IMR-90 (cell line): ENCODE measurements around the gene CCDC122. TPM values are rescaled to one million over a fixed set of nuclear protein-coding genes. Genes with fewer than 3 reads are reported as not detected.

Experiments
- ATAC-seq: fragments of 200-7000 bp; cut with Tn5 transposase; 2 replicates; pipeline ENCODE4 v1.9.1; 2020; ENCODE audit warnings: low read depth, mild to moderate bottlenecking, moderate library complexity
- BruUV-seq: library from RNA; stranded (reverse); fragments of 400-500 nt; replicated peaks from 2 replicates; lab custom pipeline; 2021; lab: Mats Ljungman, UMichigan
- CTCF ChIA-PET: fragments of 300-600 bp; formaldehyde crosslinking; extraction: SDS; loops from one replicate; lab custom pipeline; 2021; ENCODE audit warnings: antibody characterized with exemption; lab: Yijun Ruan, JAX
- POLR2A ChIA-PET: fragments of 300-600 bp; sonication (Branson Sonifier 250); formaldehyde crosslinking; loops from one replicate; lab custom pipeline; 2022; ENCODE audit warnings: antibody characterized with exemption; ENCODE audit not compliant: unreplicated experiment; lab: Charles Lee
- DNase-seq: peaks from one replicate; pipeline ENCODE4 v3.0.0; 2013
- H2AFZ ChIP-seq: replicated peaks from 2 replicates; pipeline ENCODE3; 2013; ENCODE audit warnings: low read length, mild to moderate bottlenecking; ENCODE audit not compliant: poor library complexity
- H2AK5ac ChIP-seq: 2 replicates; pipeline ENCODE4 v1.6.1; 2013; ENCODE audit warnings: low read depth, low read length, inconsistent platforms
- H2AK9ac ChIP-seq: replicated peaks from 2 replicates; pipeline ENCODE3; 2013; ENCODE audit warnings: mild to moderate bottlenecking, low read depth, low read length, moderate library complexity; ENCODE audit not compliant: poor library complexity
- H2BK120ac ChIP-seq: 2 replicates; pipeline ENCODE4 v1.6.1; 2013; ENCODE audit warnings: low read depth, low read length, inconsistent platforms
- H2BK15ac ChIP-seq: 3 replicates; pipeline ENCODE4 v1.6.1; 2013; ENCODE audit warnings: low read depth, low read length, inconsistent platforms
- H2BK20ac ChIP-seq: 2 replicates; pipeline ENCODE4 v1.6.1; 2013; ENCODE audit warnings: low read depth, mild to moderate bottlenecking, inconsistent platforms, low read length, moderate library complexity
- H2BK5ac ChIP-seq: 2 replicates; pipeline ENCODE4 v1.6.1; 2013; ENCODE audit warnings: mild to moderate bottlenecking, low read depth, low read length, inconsistent platforms; ENCODE audit not compliant: poor library complexity, severe bottlenecking
- H3K14ac ChIP-seq: replicated peaks from 2 replicates; pipeline ENCODE4 v1.6.1; 2013; ENCODE audit warnings: low read depth, low read length, inconsistent platforms
- H3K18ac ChIP-seq: 2 replicates; pipeline ENCODE4 v1.6.1; 2013; ENCODE audit warnings: low read depth, low read length, control low read depth
- H3K23ac ChIP-seq: 2 replicates; pipeline ENCODE4 v1.6.1; 2013; ENCODE audit warnings: low read depth, low read length, inconsistent platforms
- H3K27ac ChIP-seq: 2 replicates; pipeline ENCODE4 v1.5.1; 2013; ENCODE audit warnings: mild to moderate bottlenecking, control low read depth, low read length; ENCODE audit not compliant: insufficient read depth
- H3K27me3 ChIP-seq: 2 replicates; pipeline ENCODE4 v1.6.1; 2013; ENCODE audit warnings: low read length; ENCODE audit not compliant: control insufficient read depth, insufficient read depth
- H3K36me3 ChIP-seq: 2 replicates; pipeline ENCODE4 v1.6.1; 2013; ENCODE audit warnings: low read length, mixed read lengths; ENCODE audit not compliant: control insufficient read depth, insufficient read depth
- H3K4ac ChIP-seq: 2 replicates; pipeline ENCODE4 v1.6.1; 2013; ENCODE audit warnings: low read depth, low read length, inconsistent platforms
- H3K4me1 ChIP-seq: 2 replicates; pipeline ENCODE4 v1.6.1; 2013; ENCODE audit warnings: low read length, mixed read lengths; ENCODE audit not compliant: control insufficient read depth, insufficient read depth
- H3K4me2 ChIP-seq: 2 replicates; pipeline ENCODE4 v1.6.1; 2013; ENCODE audit warnings: low read depth, mild to moderate bottlenecking, control low read depth, low read length, moderate library complexity
- H3K4me3 ChIP-seq: 2 replicates; pipeline ENCODE4 v1.5.1; 2013; ENCODE audit warnings: low read depth, mild to moderate bottlenecking, control low read depth, low read length, moderate library complexity; ENCODE audit not compliant: insufficient read depth
- H3K56ac ChIP-seq: 2 replicates; pipeline ENCODE4 v1.6.1; 2013; ENCODE audit warnings: low read length, inconsistent platforms; ENCODE audit not compliant: insufficient read depth; ENCODE audit errors: extremely low read depth
- H3K79me1 ChIP-seq, 2 experiments: 2 replicates each; pipeline ENCODE4 v1.6.1; 2013; ENCODE audit warnings: low read length in 2 of 2, inconsistent platforms in 1 of 2, low read depth in 1 of 2
- H3K9ac ChIP-seq: 2 replicates; pipeline ENCODE4 v1.6.1; 2013; ENCODE audit warnings: low read depth, low read length, control low read depth
- H3K9me1 ChIP-seq: 2 replicates; pipeline ENCODE4 v1.6.1; 2013; ENCODE audit warnings: low read length, inconsistent platforms; ENCODE audit not compliant: insufficient read depth
- H3K9me3 ChIP-seq: 2 replicates; pipeline ENCODE4 v1.6.1; 2013; ENCODE audit warnings: low read length; ENCODE audit not compliant: control insufficient read depth, insufficient read depth
- H4K20me1 ChIP-seq: 2 replicates; pipeline ENCODE4 v1.6.1; 2013; ENCODE audit warnings: low read length, inconsistent platforms; ENCODE audit not compliant: insufficient read depth
- H4K5ac ChIP-seq: 2 replicates; pipeline ENCODE4 v1.6.1; 2013; ENCODE audit warnings: mild to moderate bottlenecking, low read depth, low read length, control low read depth
- H4K8ac ChIP-seq, 2 experiments: 2 replicates each; pipeline ENCODE4 v1.6.1; 2013; ENCODE audit warnings: low read depth in 2 of 2, low read length in 2 of 2, control low read depth in 1 of 2, inconsistent platforms in 1 of 2
- H4K91ac ChIP-seq: 2 replicates; pipeline ENCODE4 v1.6.1; 2013; ENCODE audit warnings: low read depth, low read length, inconsistent platforms; ENCODE audit not compliant: insufficient read depth
- CEBPB ChIP-seq: IDR thresholded peaks from 2 replicates; pipeline ENCODE4 v1.6.1; 2012; ENCODE audit warnings: low read depth, low read length, improper control_type of control experiment
- CTCF ChIP-seq: conservative IDR thresholded peaks from 2 replicates; pipeline ENCODE4 v1.5.1; 2012; ENCODE audit warnings: mild to moderate bottlenecking, low read depth, low read length, improper control_type of control experiment
- POLR2A ChIP-seq: IDR thresholded peaks from 2 replicates; pipeline ENCODE4 v1.6.1; 2012; ENCODE audit warnings: mild to moderate bottlenecking, low read depth, low read length
- RAD21 ChIP-seq: IDR thresholded peaks from 2 replicates; pipeline ENCODE4 v1.6.1; 2012; ENCODE audit warnings: low read length, improper control_type of control experiment
- WGBS, 2 experiments: methylation state at CpG; one replicate each; pipeline versions ENCODE4 v1.1.5 to v1.1.7; 2013; ENCODE audit warnings: missing lambda C conversion rate in 2 of 2; ENCODE audit not compliant: insufficient read length in 1 of 2; ENCODE audit errors: extremely low coverage in 2 of 2; 5-methylcytosine and 5-hydroxymethylcytosine counted together
- dilution Hi-C: fragments of 300-500 bp; cut with HindIII; formaldehyde crosslinking; loops from one replicate; pipeline ENCODE4 v1.14.3; 2018; ENCODE audit warnings: low sequenced_read_pairs; ENCODE audit not compliant: unreplicated experiment
- in situ Hi-C: fragments of 300-500 bp; cut with MboI; formaldehyde crosslinking; loops from 3 replicates; pipeline ENCODE4 v1.14.3; 2019; ENCODE audit warnings: low sequenced_read_pairs, inconsistent platforms, mixed read lengths
- intact Hi-C: fragments of 100-400 bp; cut with micrococcal nuclease; formaldehyde crosslinking; loops from 2 replicates; pipeline ENCODE4 v1.10.0; 2022
- polyA plus RNA-seq, 3 experiments: library from polyadenylated mRNA; depleted of rRNA; stranded (reverse); fragments of >200 nt; gene quantifications; 2 replicates each; pipeline ENCODE4 v1.2.3, GENCODE V29; 2012; ENCODE audit warnings: low replicate concordance in 1 of 3
- total RNA-seq: library from RNA; depleted of rRNA; stranded (reverse); fragments of >200 nt; gene quantifications from 2 replicates; pipeline ENCODE4 v1.2.3, GENCODE V29; 2012

CCDC122 gene
- total and polyA plus RNA-seq, 2 of the 4 experiments (the other 2 are of a cell fraction) = 0.70 to 0.72 TPM

GRCh38 chr13:43911871-43912270 is 32.3 kb upstream of the CCDC122 start:
- H2AFZ ChIP-seq = no peak overlapping the region
- H2BK5ac ChIP-seq = no peak overlapping the region
- no peaks in the 10 kb centered on the region for H4K20me1 ChIP-seq
- H3K4me1 ChIP-seq = peaks cover 5% of the 10 kb centered on the region
- no peak for DNase-seq
- no peak overlapping the region for H2AK9ac ChIP-seq
- no peaks in the 10 kb centered on the region for H3K36me3 ChIP-seq
- no peak for ATAC-seq
- WGBS, 2 experiments = no CpG with 5 or more reads among the region's 3 CpGs
- no peak overlapping the region for H3K18ac ChIP-seq
- in situ Hi-C loops = loop anchor here (25.0 kb wide), 1 partner anchor 1400 kb away; no protein-coding TSS in a partner anchor
- no TSS peak for BruUV-seq
- intact Hi-C loops = no loop called here
- H3K9me3 ChIP-seq = no peaks in the 10 kb centered on the region
- H3K14ac ChIP-seq = no peak overlapping the region
- no peak overlapping the region for H2BK15ac ChIP-seq
- ChIA-PET POLR2A (no interaction called here), CTCF (interaction anchor here (0.6 to 1.3 kb wide), 2 partner anchors 17 to 525 kb away, joined by 3 to 4 read pairs; no protein-coding TSS in a partner anchor)
- H4K91ac ChIP-seq = no peak overlapping the region
- no peaks in the 10 kb centered on the region for H3K27me3 ChIP-seq
- no peak overlapping the region for H4K5ac ChIP-seq
- H2BK120ac ChIP-seq = no peak overlapping the region
- H3K27ac ChIP-seq = no peak overlapping the region
- no peak overlapping the region for H3K4ac ChIP-seq
- no peak overlapping the region for H3K23ac ChIP-seq
- dilution Hi-C loops = loop anchor here (25.0 kb wide), 1 partner anchor 550 kb away; no protein-coding TSS in a partner anchor
- no peak overlapping the region for H3K4me2 ChIP-seq
- TF ChIP-seq RAD21 = no peak
- TF ChIP-seq CTCF = no peak
- peak; percentile 48 for TF ChIP-seq CEBPB
- no peak for TF ChIP-seq POLR2A
- no peak overlapping the region for H3K4me3 ChIP-seq
- H3K56ac ChIP-seq = no peak overlapping the region
- no peak overlapping the region for H2BK20ac ChIP-seq
- H2AK5ac ChIP-seq = no peak overlapping the region
- H3K79me1 ChIP-seq = no peaks in the 10 kb centered on the region
- H3K9me1 ChIP-seq = peaks cover 8% of the 10 kb centered on the region; the same call in 1 of the 2 replicates
- H4K8ac ChIP-seq = no peak overlapping the region
- no peak overlapping the region for H3K9ac ChIP-seq
